Activated CD8-positive, alpha-beta T cell treated with anti-CD3 and anti-CD28 coated beads, Interleukin-2, amount 10 ng/mL, durations not matched to agents 7 days and 5 days (primary cell): ENCODE results near the gene CDKN1B. TPM values are rescaled to one million over a fixed set of nuclear protein-coding genes. Genes with fewer than 3 reads are reported as not detected.

Experiments
- ATAC-seq: fragments of 150-1000 bp; cut with Tn5 transposase; one replicate; pipeline ENCODE4 v1.10.0; 2021; ENCODE audit warnings: moderate library complexity
- CTCF ChIA-PET: fragments of 350-600 bp; sonication (Branson Sonifier 250); formaldehyde crosslinking; loops from one replicate; lab custom pipeline; 2021; ENCODE audit warnings: antibody characterized with exemption; lab: Charles Lee
- POLR2A ChIA-PET: fragments of 350-600 bp; sonication (Branson Sonifier 250); formaldehyde crosslinking; loops from one replicate; lab custom pipeline; 2021; ENCODE audit warnings: antibody characterized with exemption; lab: Charles Lee
- DNase-seq: peaks from one replicate; pipeline ENCODE4 v3.0.0-alpha.2; 2020
- H3K27ac Mint-ChIP-seq: one replicate; pipeline ENCODE4 v1.8.0; 2021; ENCODE audit warnings: mild to moderate bottlenecking, mixed read lengths
- H3K27me3 Mint-ChIP-seq: one replicate; pipeline ENCODE4 v1.8.0; 2021; ENCODE audit warnings: low read depth, mixed read lengths
- H3K36me3 Mint-ChIP-seq: one replicate; pipeline ENCODE4 v1.8.0; 2021; ENCODE audit warnings: low read depth, mixed read lengths
- H3K4me1 Mint-ChIP-seq: one replicate; pipeline ENCODE4 v1.8.0; 2021; ENCODE audit warnings: low read depth, mixed read lengths
- H3K4me3 Mint-ChIP-seq: one replicate; pipeline ENCODE4 v1.8.0; 2021; ENCODE audit warnings: mild to moderate bottlenecking, mixed read lengths
- H3K9me3 Mint-ChIP-seq: one replicate; pipeline ENCODE4 v1.8.0; 2022; ENCODE audit warnings: mixed read lengths; ENCODE audit not compliant: insufficient read depth
- total RNA-seq, 2 experiments: library from RNA; stranded (reverse); gene quantifications; one replicate each; pipeline ENCODE4 v1.2.3, GENCODE V29; 2021

CDKN1B gene
- total RNA-seq, 2 experiments from 2014 or later = 90.5 to 96.7 TPM

- ChIA-PET CTCF (interaction anchor here (0.8 to 6.6 kb wide), 6 partner anchors 11 to 324 kb away, joined by 3 to 29 read pairs (median 4); no protein-coding TSS in a partner anchor), POLR2A (interaction anchor here (1.0 to 2.6 kb wide), 2 partner anchors 12 to 15 kb away, joined by 3 to 11 read pairs; partner anchors contain the start of gene CDKN1B)
- DNase-seq (no peak), ATAC-seq (no peak)
- H3K36me3 Mint-ChIP-seq = peaks cover 4% of the 10 kb centered on the region
- no peak overlapping the region for H3K4me3 Mint-ChIP-seq
- H3K4me1 Mint-ChIP-seq = peaks cover 40% of the 10 kb centered on the region
- H3K9me3 Mint-ChIP-seq = no peaks in the 10 kb centered on the region
- no peaks in the 10 kb centered on the region for H3K27me3 Mint-ChIP-seq
- no peak overlapping the region for H3K27ac Mint-ChIP-seq
Observed at GRCh38 chr12:12701457-12701856, 15.7 kb upstream of the CDKN1B start.

GRCh38 chr12:12704593-12705230 is 12.5 kb upstream of the CDKN1B start:
- Mint-ChIP-seq H3K27ac (no peak overlapping the region), H3K27me3 (no peaks in the 10 kb centered on the region), H3K36me3 (peaks cover 5% of the 10 kb centered on the region), H3K9me3 (no peaks in the 10 kb centered on the region), H3K4me3 (no peak overlapping the region), H3K4me1 (peaks cover 21% of the 10 kb centered on the region)
- ChIA-PET POLR2A (interaction anchor here (0.7 to 2.3 kb wide), 4 partner anchors 8 to 222 kb away, joined by 3 to 22 read pairs (median 8); partner anchors contain the start of gene GPR19), CTCF (interaction anchor here (0.6 to 6.6 kb wide), 15 partner anchors 9 to 329 kb away, joined by 3 to 29 read pairs (median 4); partner anchors contain the start of gene CDKN1B)
- DNase-seq (no peak), ATAC-seq (peak; percentile 54)

- Mint-ChIP-seq H3K27ac (no peak overlapping the region), H3K4me3 (no peak overlapping the region), H3K9me3 (no peaks in the 10 kb centered on the region), H3K4me1 (peaks cover 21% of the 10 kb centered on the region), H3K27me3 (no peaks in the 10 kb centered on the region), H3K36me3 (peaks cover 5% of the 10 kb centered on the region)
- ChIA-PET CTCF (interaction anchor here (0.7 to 6.6 kb wide), 12 partner anchors 8 to 356 kb away, joined by 3 to 29 read pairs (median 4); partner anchors contain the start of genes CDKN1B and MANSC1), POLR2A (interaction anchor here (0.7 to 2.3 kb wide), 6 partner anchors 9 to 349 kb away, joined by 3 to 22 read pairs (median 5); partner anchors contain the start of genes BORCS5 and GPR19)
- DNase-seq = peak; percentile 72
- ATAC-seq = peak; percentile 88
Observed at GRCh38 chr12:12705838-12706520, 11.2 kb upstream of the CDKN1B start.

- Mint-ChIP-seq H3K9me3 (no peaks in the 10 kb centered on the region), H3K36me3 (peaks cover 20% of the 10 kb centered on the region), H3K27ac (peak overlapping the region; percentile 98), H3K27me3 (no peaks in the 10 kb centered on the region), H3K4me3 (peak overlapping the region; percentile 88), H3K4me1 (peaks cover 28% of the 10 kb centered on the region)
- ATAC-seq = no peak
- POLR2A ChIA-PET = interaction anchor here (0.7 to 16.1 kb wide), 14 partner anchors 8 to 364 kb away, joined by 3 to 516 read pairs (median 8); partner anchors contain the start of genes BORCS5, CREBL2, GPR19 and MANSC1
- CTCF ChIA-PET = interaction anchor here (0.9 to 3.6 kb wide), 16 partner anchors 8 to 356 kb away, joined by 3 to 23 read pairs (median 4); partner anchors contain the start of gene GPR19
- no peak for DNase-seq
Observed at GRCh38 chr12:12713932-12714275, 3.3 kb upstream of the CDKN1B start.

- CTCF ChIA-PET = interaction anchor here (0.9 to 3.6 kb wide), 17 partner anchors 9 to 356 kb away, joined by 3 to 23 read pairs (median 4); partner anchors contain the start of gene GPR19
- ATAC-seq (peak; percentile 11), DNase-seq (peak; percentile 66)
- Mint-ChIP-seq H3K9me3 (no peaks in the 10 kb centered on the region), H3K27me3 (no peaks in the 10 kb centered on the region), H3K36me3 (peaks cover 25% of the 10 kb centered on the region), H3K4me3 (peak overlapping the region; percentile 88), H3K4me1 (peaks cover 28% of the 10 kb centered on the region), H3K27ac (peak overlapping the region; percentile 98)
- POLR2A ChIA-PET = interaction anchor here (0.5 to 16.1 kb wide), 22 partner anchors 9 to 365 kb away, joined by 3 to 516 read pairs (median 8); partner anchors contain the start of genes BORCS5, CREBL2, DUSP16 and GPR19
Observed at GRCh38 chr12:12714276-12715021, 2.7 kb upstream of the CDKN1B start.

- Mint-ChIP-seq H3K27ac (peak overlapping the region; percentile 98), H3K27me3 (no peaks in the 10 kb centered on the region), H3K9me3 (no peaks in the 10 kb centered on the region), H3K36me3 (peaks cover 31% of the 10 kb centered on the region), H3K4me1 (peaks cover 28% of the 10 kb centered on the region), H3K4me3 (peak overlapping the region; percentile 88)
- ATAC-seq (no peak), DNase-seq (no peak)
- POLR2A ChIA-PET = interaction anchor here (0.5 to 16.1 kb wide), 23 partner anchors 9 to 365 kb away, joined by 3 to 516 read pairs (median 8); partner anchors contain the start of genes BORCS5, CREBL2, DUSP16 and GPR19
- CTCF ChIA-PET = interaction anchor here (1.0 to 3.6 kb wide), 9 partner anchors 8 to 338 kb away, joined by 3 to 27 read pairs (median 8); no protein-coding TSS in a partner anchor
Observed at GRCh38 chr12:12715128-12715458, 2.1 kb upstream of the CDKN1B start.

GRCh38 chr12:12715459-12716150 is 1.6 kb upstream of the CDKN1B start:
- Mint-ChIP-seq H3K4me3 (peak overlapping the region; percentile 88), H3K36me3 (peaks cover 37% of the 10 kb centered on the region), H3K4me1 (peaks cover 28% of the 10 kb centered on the region), H3K27ac (peak overlapping the region; percentile 98), H3K9me3 (no peaks in the 10 kb centered on the region), H3K27me3 (no peaks in the 10 kb centered on the region)
- CTCF ChIA-PET = interaction anchor here (0.9 to 3.6 kb wide), 9 partner anchors 10 to 359 kb away, joined by 3 to 27 read pairs (median 8); partner anchors contain the start of gene BORCS5
- POLR2A ChIA-PET = interaction anchor here (0.5 to 16.1 kb wide), 34 partner anchors 10 to 366 kb away, joined by 3 to 516 read pairs (median 6); partner anchors contain the start of genes BORCS5, CREBL2, DDX47 and DUSP16
- peak; percentile 12 for ATAC-seq
- peak; percentile 71 for DNase-seq

GRCh38 chr12:12716151-12716792 is 896 bp upstream of the CDKN1B start:
- H3K4me3 Mint-ChIP-seq = peak overlapping the region; percentile 88
- peaks cover 28% of the 10 kb centered on the region for H3K4me1 Mint-ChIP-seq
- H3K36me3 Mint-ChIP-seq = peaks cover 43% of the 10 kb centered on the region
- ChIA-PET CTCF (interaction anchor here (0.9 to 3.6 kb wide), 10 partner anchors 10 to 359 kb away, joined by 3 to 27 read pairs (median 7); partner anchors contain the start of gene BORCS5), POLR2A (interaction anchor here (0.6 to 16.1 kb wide), 33 partner anchors 9 to 367 kb away, joined by 3 to 516 read pairs (median 7); partner anchors contain the start of genes BORCS5, CREBL2, DDX47 and DUSP16)
- DNase-seq (peak; percentile 38), ATAC-seq (no peak)
- H3K9me3 Mint-ChIP-seq = no peaks in the 10 kb centered on the region
- H3K27ac Mint-ChIP-seq = peak overlapping the region; percentile 98
- no peaks in the 10 kb centered on the region for H3K27me3 Mint-ChIP-seq

- ChIA-PET POLR2A (interaction anchor here (0.6 to 16.1 kb wide), 15 partner anchors 8 to 361 kb away, joined by 3 to 516 read pairs (median 8); partner anchors contain the start of genes BORCS5 and GPR19), CTCF (interaction anchor here (1.1 to 2.2 kb wide), 3 partner anchors 9 to 20 kb away, joined by 4 to 16 read pairs (median 5); no protein-coding TSS in a partner anchor)
- peak overlapping the region; percentile 96 for H3K27ac Mint-ChIP-seq
- peaks cover 58% of the 10 kb centered on the region for H3K36me3 Mint-ChIP-seq
- peaks cover 18% of the 10 kb centered on the region for H3K4me1 Mint-ChIP-seq
- no peaks in the 10 kb centered on the region for H3K27me3 Mint-ChIP-seq
- peak overlapping the region; percentile 99 for H3K4me3 Mint-ChIP-seq
- peak; percentile 52 for DNase-seq
- peak; percentile 1 for ATAC-seq
- no peaks in the 10 kb centered on the region for H3K9me3 Mint-ChIP-seq
Observed at GRCh38 chr12:12717586-12718380, 615 bp downstream of the CDKN1B start.
